OCI-LY7 (cell line): ENCODE data around the gene SCGB2A2. TPM values are rescaled to one million over a fixed set of nuclear protein-coding genes. Genes with fewer than 3 reads are reported as not detected.

Experiments used
- BruUV-seq: library from RNA; stranded (reverse); fragments of 400-500 nt; replicated peaks from 2 replicates; lab custom pipeline; 2021; lab: Mats Ljungman, UMichigan
- CTCF ChIA-PET: fragments of 300-600 bp; sonication (Branson Sonifier 250); formaldehyde crosslinking; loops from one replicate; lab custom pipeline; 2022; ENCODE audit warnings: antibody characterized with exemption; ENCODE audit not compliant: unreplicated experiment; lab: Charles Lee
- POLR2A ChIA-PET: fragments of 300-600 bp; sonication (Branson Sonifier 250); formaldehyde crosslinking; loops from one replicate; lab custom pipeline; 2022; ENCODE audit warnings: antibody characterized with exemption; lab: Charles Lee
- DNase-seq: peaks from one replicate; pipeline ENCODE4 v3.0.0-alpha.2; 2015; ENCODE audit warnings: low spot score
- H2AFZ ChIP-seq: fragments of 200-600 bp; sonication (generic), shearing (Covaris generic); 2 replicates; pipeline ENCODE4 v1.6.1; 2014; ENCODE audit warnings: mild to moderate bottlenecking, antibody characterized with exemption, low read length, moderate library complexity
- H3K27ac ChIP-seq: fragments of 200-600 bp; sonication (generic); 2 replicates; pipeline ENCODE4 v1.5.1; 2014; ENCODE audit warnings: mixed run types, low read depth, mild to moderate bottlenecking, moderate library complexity, low read length, inconsistent platforms; ENCODE audit not compliant: poor library complexity, severe bottlenecking
- H3K36me3 ChIP-seq: fragments of 200-600 bp; sonication (generic); 2 replicates; pipeline ENCODE4 v1.6.1; 2014; ENCODE audit warnings: mild to moderate bottlenecking, antibody characterized with exemption, low read length, moderate library complexity, mixed read lengths; ENCODE audit not compliant: insufficient read depth
- H3K4me1 ChIP-seq: fragments of 200-600 bp; sonication (generic); 2 replicates; pipeline ENCODE4 v1.5.1; 2014; ENCODE audit warnings: mild to moderate bottlenecking, low read length; ENCODE audit not compliant: insufficient read depth, poor library complexity, severe bottlenecking
- H3K4me2 ChIP-seq: fragments of 200-600 bp; sonication (generic); 2 replicates; pipeline ENCODE4 v1.6.1; 2014; ENCODE audit warnings: mild to moderate bottlenecking, low read length
- H3K4me3 ChIP-seq: fragments of 200-600 bp; sonication (generic); 2 replicates; pipeline ENCODE4 v1.5.1; 2014; ENCODE audit warnings: mild to moderate bottlenecking, low read depth, low read length; ENCODE audit not compliant: poor library complexity, severe bottlenecking
- H3K79me2 ChIP-seq: fragments of 200-600 bp; sonication (generic); 2 replicates; pipeline ENCODE4 v1.6.1; 2016; ENCODE audit warnings: low read depth, mild to moderate bottlenecking, low read length, moderate library complexity, mixed read lengths; ENCODE audit not compliant: insufficient read depth
- H3K9me2 ChIP-seq: fragments of 200-600 bp; sonication (generic); 2 replicates; pipeline ENCODE4 v1.6.1; 2016; ENCODE audit warnings: mild to moderate bottlenecking, low read length, mixed read lengths; ENCODE audit not compliant: insufficient read depth
- H3K9me3 ChIP-seq: fragments of 200-600 bp; sonication (generic); 2 replicates; pipeline ENCODE4 v1.6.1; 2014; ENCODE audit warnings: mild to moderate bottlenecking, mixed run types, low read length, mixed read lengths
- H4K20me1 ChIP-seq: fragments of 200-600 bp; sonication (generic); 2 replicates; pipeline ENCODE4 v1.6.1; 2014; ENCODE audit warnings: mild to moderate bottlenecking, antibody characterized with exemption, low read length, moderate library complexity, mixed read lengths; ENCODE audit not compliant: insufficient read depth
- EZH2phosphoT487 ChIP-seq: fragments of 200-600 bp; sonication (generic); IDR thresholded peaks from 2 replicates; pipeline ENCODE4 v1.6.1; 2018; ENCODE audit warnings: low read depth, borderline replicate concordance, mild to moderate bottlenecking, mixed run types, antibody characterized with exemption, low read length, moderate library complexity, mixed read lengths
- intact Hi-C: fragments of 100-400 bp; cut with micrococcal nuclease; formaldehyde crosslinking; loops from one replicate; pipeline ENCODE4 v1.10.0; 2022; ENCODE audit not compliant: unreplicated experiment
- total RNA-seq, 2 experiments: library from RNA; depleted of rRNA in 1 of 2; stranded (reverse); fragments of >200 nt in 1 of 2; shearing (Covaris generic) in 1 of 2; gene quantifications; 2 replicates each; pipeline ENCODE4 v1.2.3, GENCODE V29; 2014 to 2022
- TF ChIP-seq, protein P1 (sequence below): fragments of 200-600 bp; sonication (generic); conservative IDR thresholded peaks from 2 replicates; pipeline ENCODE4 v1.5.1; 2014; ENCODE audit warnings: mild to moderate bottlenecking, antibody characterized with exemption, low read length, moderate library complexity, mixed read lengths

SCGB2A2 gene
- total RNA-seq, 2 experiments from 2014 or later: not detected

DNA sequence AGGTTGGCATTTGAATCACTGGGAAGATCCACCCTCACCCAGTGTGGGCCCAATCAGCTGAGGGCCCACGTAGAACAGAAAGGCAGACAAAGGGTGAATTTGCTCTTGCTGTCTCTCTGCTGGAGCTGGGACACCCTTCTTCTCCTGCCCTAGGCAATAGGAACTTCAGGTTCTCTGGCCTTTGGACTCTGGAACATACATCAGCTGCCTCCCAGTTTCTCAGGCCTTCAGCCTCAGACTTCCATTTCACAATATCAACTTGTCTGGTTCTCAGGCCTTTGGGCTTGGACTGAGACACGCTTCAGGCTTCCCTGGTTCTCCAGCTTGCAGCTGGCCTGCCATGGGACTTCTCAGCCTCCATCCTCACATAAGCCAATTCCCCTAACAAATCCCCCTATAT, 52.6 kb downstream of the SCGB2A2 start:
- no peak overlapping the region for H2AFZ ChIP-seq
- H3K36me3 ChIP-seq: no peaks in the 10 kb centered on the region
- no TSS peak for BruUV-seq
- no peaks in the 10 kb centered on the region for H4K20me1 ChIP-seq
- POLR2A ChIA-PET: interaction anchor here (0.6 kb wide), 1 partner anchor 423 kb away, joined by 4 read pairs; no protein-coding TSS in a partner anchor
- no peaks in the 10 kb centered on the region for H3K9me3 ChIP-seq
- H3K9me2 ChIP-seq: no peaks in the 10 kb centered on the region
- no peak for DNase-seq
- H3K4me2 ChIP-seq: no peak overlapping the region
- CTCF ChIA-PET: no interaction called here
- intact Hi-C loops: no loop called here
- no peak for TF ChIP-seq EZH2phosphoT487
- TF ChIP-seq, protein P1, sequence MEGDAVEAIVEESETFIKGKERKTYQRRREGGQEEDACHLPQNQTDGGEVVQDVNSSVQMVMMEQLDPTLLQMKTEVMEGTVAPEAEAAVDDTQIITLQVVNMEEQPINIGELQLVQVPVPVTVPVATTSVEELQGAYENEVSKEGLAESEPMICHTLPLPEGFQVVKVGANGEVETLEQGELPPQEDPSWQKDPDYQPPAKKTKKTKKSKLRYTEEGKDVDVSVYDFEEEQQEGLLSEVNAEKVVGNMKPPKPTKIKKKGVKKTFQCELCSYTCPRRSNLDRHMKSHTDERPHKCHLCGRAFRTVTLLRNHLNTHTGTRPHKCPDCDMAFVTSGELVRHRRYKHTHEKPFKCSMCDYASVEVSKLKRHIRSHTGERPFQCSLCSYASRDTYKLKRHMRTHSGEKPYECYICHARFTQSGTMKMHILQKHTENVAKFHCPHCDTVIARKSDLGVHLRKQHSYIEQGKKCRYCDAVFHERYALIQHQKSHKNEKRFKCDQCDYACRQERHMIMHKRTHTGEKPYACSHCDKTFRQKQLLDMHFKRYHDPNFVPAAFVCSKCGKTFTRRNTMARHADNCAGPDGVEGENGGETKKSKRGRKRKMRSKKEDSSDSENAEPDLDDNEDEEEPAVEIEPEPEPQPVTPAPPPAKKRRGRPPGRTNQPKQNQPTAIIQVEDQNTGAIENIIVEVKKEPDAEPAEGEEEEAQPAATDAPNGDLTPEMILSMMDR: no peak
- no peak overlapping the region for H3K4me3 ChIP-seq
- H3K79me2 ChIP-seq: no peaks in the 10 kb centered on the region
- no peak overlapping the region for H3K27ac ChIP-seq
- H3K4me1 ChIP-seq: peaks cover 4% of the 10 kb centered on the region

Other genes starting within 250 kb of the SCGB2A2 start
- 89.1 and 103 TPM in 2 replicates for gene INCENP, start 146.1 kb upstream of the SCGB2A2 start, total RNA-seq (2014; rRNA removed; shearing (Covaris generic))
- gene INCENP, start 146.1 kb upstream of the SCGB2A2 start, total RNA-seq (2022): 183 and 212 TPM in 2 replicates
- not detected in 2 replicates for gene SCGB1D1, start 79.9 kb upstream of the SCGB2A2 start, total RNA-seq (2014; rRNA removed; shearing (Covaris generic))
- not detected in 2 replicates for gene SCGB1D1, start 79.9 kb upstream of the SCGB2A2 start, total RNA-seq (2022)
- not detected in 2 replicates for gene SCGB2A1, start 61.5 kb upstream of the SCGB2A2 start, total RNA-seq (2014; rRNA removed; shearing (Covaris generic))
- not detected in 2 replicates for gene SCGB2A1, start 61.5 kb upstream of the SCGB2A2 start, total RNA-seq (2022)
- not detected in 2 replicates for gene SCGB1D2, start 27.9 kb upstream of the SCGB2A2 start, total RNA-seq (2014; rRNA removed; shearing (Covaris generic))
- gene SCGB1D2, start 27.9 kb upstream of the SCGB2A2 start, total RNA-seq (2022): not detected in 2 replicates
- not detected in 2 replicates for gene SCGB1D4, start 28.9 kb downstream of the SCGB2A2 start, total RNA-seq (2014; rRNA removed; shearing (Covaris generic))
- gene SCGB1D4, start 28.9 kb downstream of the SCGB2A2 start, total RNA-seq (2022): not detected in 2 replicates
- gene ASRGL1, start 67.3 kb downstream of the SCGB2A2 start, total RNA-seq (2014; rRNA removed; shearing (Covaris generic)): 9.2 and 15.9 TPM in 2 replicates
- 7.9 and 10.2 TPM in 2 replicates for gene ASRGL1, start 67.3 kb downstream of the SCGB2A2 start, total RNA-seq (2022)
- gene SCGB1A1, start 148.9 kb downstream of the SCGB2A2 start, total RNA-seq (2014; rRNA removed; shearing (Covaris generic)): not detected in 2 replicates
- not detected in 2 replicates for gene SCGB1A1, start 148.9 kb downstream of the SCGB2A2 start, total RNA-seq (2022)